GM19397 (cell line): ENCODE measurements around the gene ZNG1C.
A peak's percentile ranks its signal among the peaks of the same experiment; 100 is the strongest.
"Not testable (repeated sequence)": the region's sequence is repeated elsewhere in the genome, so short reads cannot be mapped to it uniquely, and the experiment has no call there.

Experiments used
- ATAC-seq: cut with Tn5 transposase; IDR thresholded peaks from one replicate; pipeline ENCODE4 v1.9.1; 2021; ENCODE audit warnings: mild to moderate bottlenecking, moderate library complexity; ENCODE audit not compliant: unreplicated experiment

ZNG1C gene

DNA sequence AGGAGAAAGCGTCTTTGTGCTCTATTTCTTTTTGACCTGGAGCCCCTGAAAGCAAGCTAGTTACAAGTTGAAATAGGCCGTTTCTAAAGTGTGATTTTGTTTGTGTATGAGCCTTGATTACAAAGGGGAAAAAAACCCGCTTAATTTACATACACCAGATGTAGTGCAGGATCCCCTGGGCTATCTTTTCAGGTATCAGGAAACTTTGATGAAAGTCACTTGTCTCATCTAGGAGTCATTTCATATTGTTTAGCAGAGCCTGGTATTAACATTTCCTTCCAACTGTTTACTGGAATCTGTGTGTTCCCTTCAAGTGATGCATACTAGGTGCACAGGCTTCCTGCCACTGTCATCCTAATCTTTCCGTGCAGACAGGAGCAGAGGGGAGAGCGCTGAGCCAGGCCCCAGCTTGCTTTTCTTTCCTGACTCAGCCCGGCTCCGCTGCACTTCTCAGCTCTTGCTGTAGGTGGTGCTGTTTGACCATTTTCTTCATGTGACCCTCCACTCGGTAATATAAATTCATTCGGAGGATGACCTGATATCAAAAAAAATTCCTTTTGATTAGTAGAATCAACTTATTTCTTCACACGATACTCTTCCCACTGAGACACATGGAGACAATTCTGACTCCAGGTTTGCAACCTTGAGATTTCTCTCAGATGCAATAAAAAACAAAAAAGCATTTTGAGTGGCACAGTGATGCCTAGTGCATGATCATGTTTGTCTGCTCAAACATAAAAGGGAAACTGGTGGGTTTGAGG, 100.7 kb downstream of the ZNG1C start:
- ATAC-seq, result peak; percentile 81

DNA sequence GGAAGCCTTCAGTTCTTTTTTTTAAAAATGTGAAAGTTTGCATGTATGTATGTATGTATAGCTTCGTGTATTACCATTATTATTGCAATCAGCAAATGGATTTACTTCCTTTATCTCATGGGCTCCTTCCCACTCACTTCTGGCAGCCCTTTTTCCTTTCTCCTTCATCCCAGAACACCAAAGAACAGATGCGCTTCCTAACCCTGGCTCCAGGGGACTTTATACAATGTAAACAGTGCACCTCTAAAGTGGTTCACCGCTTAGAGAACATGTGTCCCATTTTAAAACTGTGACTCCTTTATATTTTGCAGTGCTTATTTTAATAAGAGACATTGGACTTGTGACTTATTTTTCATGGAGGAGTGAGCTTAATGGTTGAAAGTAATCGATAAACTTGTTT, 101.5 kb downstream of the ZNG1C start:
- not testable (repeated sequence) for ATAC-seq

DNA sequence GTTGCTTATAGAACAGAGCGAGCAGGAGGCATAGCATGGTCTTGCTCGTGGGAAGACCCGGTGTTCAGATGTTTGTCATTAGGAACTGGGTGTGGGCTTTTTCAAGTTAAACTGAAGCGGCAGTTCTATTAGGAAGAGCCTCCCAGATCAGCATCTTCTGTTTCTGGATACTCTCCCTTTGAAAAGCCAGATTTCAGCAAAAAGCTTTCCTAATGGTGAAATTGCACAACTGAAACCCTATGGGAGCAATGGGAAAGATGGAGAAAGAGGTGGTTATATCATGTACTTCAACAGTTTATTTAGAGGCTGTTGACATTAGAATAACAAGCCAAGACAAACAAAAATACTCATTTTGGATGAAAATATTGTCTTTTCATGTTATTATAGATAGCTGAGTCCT, 102.2 kb downstream of the ZNG1C start:
- ATAC-seq, result not testable (repeated sequence)
